CD14-positive monocyte (primary cell): ENCODE measurements around the gene VASH1. TPM values are rescaled to one million over a fixed set of nuclear protein-coding genes. Genes with fewer than 3 reads are reported as not detected.

Experiments
- DNase-seq, 3 donors: peaks; one replicate each; pipeline ENCODE4 v3.0.0-alpha.2; 2011 to 2022
- H2AFZ ChIP-seq: 2 replicates; pipeline ENCODE4 v1.6.0; 2012; ENCODE audit warnings: mild to moderate bottlenecking, low read depth, low read length, inconsistent platforms; ENCODE audit not compliant: insufficient read depth, poor library complexity, severe bottlenecking
- H3K27ac ChIP-seq, 2 donors: 1 replicate in 1 of 2; 2 replicates in 1 of 2; pipeline ENCODE4 v1.5.1; 2012 to 2013; ENCODE audit warnings: low read length in 2 of 2, control low read depth in 1 of 2, inconsistent platforms in 1 of 2, low read depth in 1 of 2, mild to moderate bottlenecking in 1 of 2
- H3K27me3 ChIP-seq, 2 donors: one replicate each; pipeline versions ENCODE4 v1.6.0 to v1.6.1; 2011 to 2013; ENCODE audit warnings: low read length in 2 of 2; ENCODE audit not compliant: control insufficient read depth in 2 of 2, insufficient read depth in 2 of 2
- H3K36me3 ChIP-seq, 2 donors: replicated peaks in 1 of 2; 1 replicate in 1 of 2; 2 replicates in 1 of 2; pipeline versions ENCODE4 v1.5.1 to v1.6.1; 2012 to 2013; ENCODE audit warnings: low read length in 2 of 2, control low read depth in 1 of 2, inconsistent platforms in 1 of 2, mild to moderate bottlenecking in 1 of 2; ENCODE audit not compliant: insufficient read depth in 2 of 2, control insufficient read depth in 1 of 2
- H3K4me1 ChIP-seq, 2 donors: 1 replicate in 1 of 2; 2 replicates in 1 of 2; pipeline versions ENCODE4 v1.5.1 to v1.6.1; 2012 to 2013; ENCODE audit warnings: low read length in 2 of 2, control low read depth in 1 of 2, inconsistent platforms in 1 of 2, mild to moderate bottlenecking in 1 of 2, moderate library complexity in 1 of 2; ENCODE audit not compliant: insufficient read depth in 2 of 2, control insufficient read depth in 1 of 2
- H3K4me2 ChIP-seq: replicated peaks from 2 replicates; pipeline ENCODE3; 2012; ENCODE audit warnings: low read length, moderate library complexity, mild to moderate bottlenecking; ENCODE audit not compliant: poor library complexity, severe bottlenecking; ENCODE audit errors: extremely low read depth
- H3K4me3 ChIP-seq, 3 experiments: fragments of 200-600 bp in 1 of 3; sonication (generic) in 1 of 3; replicated peaks in 1 of 3; 1 replicate in 2 of 3; 2 replicates in 1 of 3; pipeline ENCODE4 v1.5.1; 2011 to 2013; ENCODE audit warnings: low read length in 3 of 3, mild to moderate bottlenecking in 3 of 3, control low read depth in 2 of 3, low read depth in 2 of 3, inconsistent platforms in 1 of 3, moderate library complexity in 1 of 3
- H3K79me2 ChIP-seq: 2 replicates; pipeline ENCODE4 v1.6.0; 2012; ENCODE audit warnings: mild to moderate bottlenecking, control low read depth, inconsistent platforms, low read length, moderate library complexity; ENCODE audit not compliant: insufficient read depth
- H3K9ac ChIP-seq: 2 replicates; pipeline ENCODE4 v1.6.0; 2017; ENCODE audit warnings: low read length, mild to moderate bottlenecking; ENCODE audit not compliant: insufficient read depth, poor library complexity, severe bottlenecking
- H3K9me3 ChIP-seq, 2 donors: replicated peaks in 1 of 2; 1 replicate in 1 of 2; 2 replicates in 1 of 2; pipeline versions ENCODE4 v1.5.1 to v1.6.1; 2012 to 2013; ENCODE audit warnings: low read length in 2 of 2, control low read depth in 1 of 2; ENCODE audit not compliant: control insufficient read depth in 1 of 2, insufficient read depth in 1 of 2
- H4K20me1 ChIP-seq: 2 replicates; pipeline ENCODE4 v1.6.0; 2012; ENCODE audit warnings: mild to moderate bottlenecking, low read length, control low read depth, moderate library complexity; ENCODE audit not compliant: insufficient read depth
- H3K27ac Mint-ChIP-seq, 7 donors: one replicate each; pipeline ENCODE4 v1.8.0; 2020; ENCODE audit warnings: mild to moderate bottlenecking in 7 of 7, mixed read lengths in 7 of 7, moderate library complexity in 6 of 7, inconsistent platforms in 2 of 7
- H3K27me3 Mint-ChIP-seq, 3 donors: one replicate each; pipeline ENCODE4 v1.8.0; 2021 to 2022; ENCODE audit warnings: low read depth in 3 of 3, mild to moderate bottlenecking in 3 of 3, mixed read lengths in 3 of 3, moderate library complexity in 3 of 3, inconsistent platforms in 1 of 3
- H3K36me3 Mint-ChIP-seq, 2 donors: one replicate each; pipeline ENCODE4 v1.8.0; 2020; ENCODE audit warnings: mixed read lengths in 2 of 2, inconsistent platforms in 1 of 2, mild to moderate bottlenecking in 1 of 2
- H3K4me1 Mint-ChIP-seq: one replicate; pipeline ENCODE4 v1.8.0; 2020; ENCODE audit warnings: mild to moderate bottlenecking, mixed read lengths
- H3K4me3 Mint-ChIP-seq, 2 donors: one replicate each; pipeline ENCODE4 v1.8.0; 2020; ENCODE audit warnings: mild to moderate bottlenecking in 2 of 2, mixed read lengths in 2 of 2, moderate library complexity in 1 of 2
- H3K9me3 Mint-ChIP-seq, 7 donors: one replicate each; pipeline ENCODE4 v1.8.0; 2020 to 2022; ENCODE audit warnings: mixed read lengths in 7 of 7, mild to moderate bottlenecking in 6 of 7, moderate library complexity in 6 of 7, inconsistent platforms in 2 of 7
- CTCF ChIP-seq: fragments of 200-600 bp; IDR thresholded peaks from one replicate; pipeline ENCODE4 v1.8.0; 2022; ENCODE audit warnings: antibody characterized with exemption, mild to moderate bottlenecking
- WGBS: methylation state at CpG from one replicate; pipeline ENCODE4 v1.1.5; 2013; ENCODE audit warnings: missing lambda C conversion rate; ENCODE audit not compliant: insufficient coverage; 5-methylcytosine and 5-hydroxymethylcytosine counted together
- intact Hi-C, 2 donors: fragments of 100-400 bp; cut with micrococcal nuclease; formaldehyde crosslinking; loops; one replicate each; pipeline versions ENCODE4 v1.15.0 to v1.15.1; 2023
- polyA plus RNA-seq, 3 donors: library from polyadenylated mRNA; depleted of rRNA in 1 of 3; unstranded in 2 of 3; stranded (reverse) in 1 of 3; fragments of 300-500 nt in 2 of 3; fragments of >200 nt in 1 of 3; fragmentation: Illumina TruSeq in 2 of 3; gene quantifications; 1 replicate in 2 of 3; 2 replicates in 1 of 3; pipeline ENCODE4 v1.2.3, GENCODE V29; 2012 to 2021

Gene VASH1
- polyA plus RNA-seq, 3 donors = 2.5 to 10.5 (median 3.3) TPM

- Histone ChIP-seq H2AFZ (no peak overlapping the region), H3K79me2 (no peaks in the 10 kb centered on the region), H3K4me3 (no peak overlapping the region), H3K27me3 (no peaks in the 10 kb centered on the region), H3K4me1 (peaks cover 14 to 15% of the 10 kb centered on the region in 2 donors), H3K4me2 (no peak overlapping the region), H3K36me3 (no peaks in the 10 kb centered on the region), H3K27ac (no peak overlapping the region), H3K9me3 (no peaks in the 10 kb centered on the region), H3K9ac (no peak overlapping the region), H4K20me1 (no peaks in the 10 kb centered on the region)
- no peak overlapping the region for H3K4me3 Mint-ChIP-seq
- TF ChIP-seq CTCF = no peak
- peaks cover 60% of the 10 kb centered on the region for H3K4me1 Mint-ChIP-seq
- intact Hi-C loops = no loop called here
- H3K27me3 Mint-ChIP-seq = peaks cover 0 to 2% (median 0%) of the 10 kb centered on the region in 3 donors
- peak in 1 of 3 donors; percentile 37 for DNase-seq
- peak overlapping the region in 1 of 7 donors; percentile 82 for H3K27ac Mint-ChIP-seq
- H3K36me3 Mint-ChIP-seq = no peaks in the 10 kb centered on the region
- WGBS = no CpG with 5 or more reads among the region's 7 CpGs
- H3K9me3 Mint-ChIP-seq = peaks cover 0 to under 1% (median 0%) of the 10 kb centered on the region in 7 donors
Observed at GRCh38 chr14:76715511-76716081, 45.7 kb upstream of the VASH1 start.

- Histone ChIP-seq H3K27ac (no peak overlapping the region), H3K4me3 (no peak overlapping the region), H3K9me3 (no peaks in the 10 kb centered on the region), H3K79me2 (no peaks in the 10 kb centered on the region), H4K20me1 (no peaks in the 10 kb centered on the region), H3K36me3 (no peaks in the 10 kb centered on the region), H3K4me1 (peaks cover 21 to 22% of the 10 kb centered on the region in 2 donors), H3K9ac (no peak overlapping the region), H3K4me2 (no peak overlapping the region), H3K27me3 (no peaks in the 10 kb centered on the region), H2AFZ (no peak overlapping the region)
- intact Hi-C loops = no loop called here
- Mint-ChIP-seq H3K27ac (no peak overlapping the region), H3K27me3 (peaks cover 0 to 2% (median 0%) of the 10 kb centered on the region in 3 donors), H3K4me1 (peaks cover 61% of the 10 kb centered on the region), H3K4me3 (no peak overlapping the region), H3K36me3 (no peaks in the 10 kb centered on the region), H3K9me3 (peaks cover 0 to 4% (median 0%) of the 10 kb centered on the region in 7 donors)
- DNase-seq = no peak
- no peak for TF ChIP-seq CTCF
- WGBS = 100% methylated on average over 1 of the region's 4 CpGs
Observed at GRCh38 chr14:76716285-76716684, 45.0 kb upstream of the VASH1 start.
